HL-60 (cell line): Measurements from ENCODE around the gene HSD17B3.

ENCODE experiments used
- DNase-seq, 2 experiments: peaks; one replicate each; pipeline ENCODE4 v3.0.0-alpha.2; 2010 to 2020; ENCODE audit warnings: low read depth in 1 of 2, low spot score in 1 of 2
- H3K27ac ChIP-seq: fragments of 250-450 bp; sonication (Bioruptor Pico); replicated peaks from 2 replicates; pipeline ENCODE4 v1.5.1; 2020; ENCODE audit warnings: mild to moderate bottlenecking, moderate library complexity
- H3K27me3 ChIP-seq: fragments of 250-450 bp; sonication (Bioruptor Pico); 2 replicates; pipeline ENCODE4 v1.5.1; 2021; ENCODE audit warnings: mild to moderate bottlenecking, moderate library complexity; ENCODE audit not compliant: insufficient read depth, poor library complexity, severe bottlenecking
- H3K4me3 ChIP-seq: replicated peaks from 2 replicates; pipeline ENCODE4 v1.5.1; 2011; ENCODE audit warnings: mild to moderate bottlenecking, control low read depth, low read length; ENCODE audit not compliant: insufficient read depth
- CTCF ChIP-seq: IDR thresholded peaks from one replicate; pipeline ENCODE4 v1.5.1; 2011; ENCODE audit warnings: low read length, control low read depth, inconsistent platforms; ENCODE audit not compliant: insufficient read depth
- GABPA ChIP-seq: IDR thresholded peaks from 2 replicates; pipeline ENCODE4 v1.6.1; 2012; ENCODE audit warnings: low read depth
- POLR2AphosphoS5 ChIP-seq: IDR thresholded peaks from 2 replicates; pipeline ENCODE4 v1.6.1; 2012; ENCODE audit warnings: low read depth
- REST ChIP-seq: IDR thresholded peaks from 2 replicates; pipeline ENCODE4 v1.6.1; 2012; ENCODE audit warnings: low read depth; ENCODE audit not compliant: insufficient replicate concordance
- SPI1 ChIP-seq: IDR thresholded peaks from 2 replicates; pipeline ENCODE4 v1.6.1; 2012; ENCODE audit warnings: low read depth, mild to moderate bottlenecking, borderline replicate concordance

Gene HSD17B3

GRCh38 chr9:96281641-96282040, 20.3 kb downstream of the HSD17B3 start:
- no peak for DNase-seq
- Histone ChIP-seq H3K27me3 (no peaks in the 10 kb centered on the region), H3K4me3 (no peak overlapping the region), H3K27ac (no peak overlapping the region)
- TF ChIP-seq POLR2AphosphoS5 = no peak
- TF ChIP-seq CTCF = no peak
- no peak for TF ChIP-seq SPI1
- no peak for TF ChIP-seq GABPA
- TF ChIP-seq REST = no peak

GRCh38 chr9:96279932-96280331, 22.0 kb downstream of the HSD17B3 start:
- DNase-seq = no peak
- no peak overlapping the region for H3K27ac ChIP-seq
- no peak for TF ChIP-seq GABPA
- TF ChIP-seq POLR2AphosphoS5 = no peak
- no peak for TF ChIP-seq CTCF
- TF ChIP-seq REST = no peak
- TF ChIP-seq SPI1 = no peak
- no peak overlapping the region for H3K4me3 ChIP-seq
- no peaks in the 10 kb centered on the region for H3K27me3 ChIP-seq

- Histone ChIP-seq H3K27me3 (no peaks in the 10 kb centered on the region), H3K27ac (no peak overlapping the region), H3K4me3 (no peak overlapping the region)
- no peak for DNase-seq
- TF ChIP-seq CTCF = no peak
- TF ChIP-seq POLR2AphosphoS5 = no peak
- no peak for TF ChIP-seq SPI1
- TF ChIP-seq GABPA = no peak
- no peak for TF ChIP-seq REST
Observed at GRCh38 chr9:96274939-96275338, 27.0 kb downstream of the HSD17B3 start.
